ENCODE measurements around the gene ANKRD16.
"Not testable (repeated sequence)": the region's sequence is repeated elsewhere in the genome, so short reads cannot be mapped to it uniquely, and the experiment has no call there.

ANKRD16 gene

GRCh38 chr10:5903563-5903962 lies 13.9 kb upstream of the ANKRD16 start:
- DNase-seq (ENCODE audit: low read depth), result no peak

- no peak for DNase-seq (ENCODE audit: low read depth)
These were observed 13.0 kb upstream of the ANKRD16 start for GRCh38 chr10:5902511-5903274.

- no peak for DNase-seq (ENCODE audit: low read depth)
These were observed 10.6 kb upstream of the ANKRD16 start for GRCh38 chr10:5900247-5900646.

GRCh38 chr10:5898163-5898562 lies 8.5 kb upstream of the ANKRD16 start:
- no peak for DNase-seq (ENCODE audit: low read depth)

GRCh38 chr10:5897504-5897903 lies 7.8 kb upstream of the ANKRD16 start:
- no peak for DNase-seq (ENCODE audit: low read depth)

GRCh38 chr10:5897053-5897340 lies 7.3 kb upstream of the ANKRD16 start:
- DNase-seq (ENCODE audit: low read depth), result no peak

- DNase-seq (ENCODE audit: low read depth), result no peak
These were observed 6.7 kb upstream of the ANKRD16 start for GRCh38 chr10:5896208-5897052.

GRCh38 chr10:5895804-5896203 lies 6.1 kb upstream of the ANKRD16 start:
- no peak for DNase-seq (ENCODE audit: low read depth)

GRCh38 chr10:5895365-5895764 lies 5.7 kb upstream of the ANKRD16 start:
- DNase-seq (ENCODE audit: low read depth), result no peak

GRCh38 chr10:5894873-5895272 lies 5.2 kb upstream of the ANKRD16 start:
- DNase-seq (ENCODE audit: low read depth), result no peak

GRCh38 chr10:5894403-5894802 lies 4.7 kb upstream of the ANKRD16 start:
- no peak for DNase-seq (ENCODE audit: low read depth)

GRCh38 chr10:5893321-5893720 lies 3.6 kb upstream of the ANKRD16 start:
- no peak for DNase-seq (ENCODE audit: low read depth)

GRCh38 chr10:5892007-5892406 lies 2.3 kb upstream of the ANKRD16 start:
- no peak for DNase-seq (ENCODE audit: low read depth)

- no peak for DNase-seq (ENCODE audit: low read depth)
These were observed 1.3 kb upstream of the ANKRD16 start for GRCh38 chr10:5891009-5891408.

GRCh38 chr10:5890452-5890915 lies 791 bp upstream of the ANKRD16 start:
- no peak for DNase-seq (ENCODE audit: low read depth)

- DNase-seq (ENCODE audit: low read depth), result peak; percentile 19
These were observed 660 bp downstream of the ANKRD16 start for GRCh38 chr10:5888843-5889623.

GRCh38 chr10:5888351-5888750 lies 1.3 kb downstream of the ANKRD16 start:
- DNase-seq (ENCODE audit: low read depth), result no peak

- DNase-seq (ENCODE audit: low read depth), result no peak
These were observed 2.1 kb downstream of the ANKRD16 start for GRCh38 chr10:5887641-5888040.

GRCh38 chr10:5887029-5887428 lies 2.7 kb downstream of the ANKRD16 start:
- no peak for DNase-seq (ENCODE audit: low read depth)

GRCh38 chr10:5885619-5886018 lies 4.1 kb downstream of the ANKRD16 start:
- DNase-seq (ENCODE audit: low read depth), result no peak

GRCh38 chr10:5882961-5883360 lies 6.7 kb downstream of the ANKRD16 start:
- no peak for DNase-seq (ENCODE audit: low read depth)

GRCh38 chr10:5877041-5877440 lies 12.7 kb downstream of the ANKRD16 start:
- DNase-seq (ENCODE audit: low read depth), result not testable (repeated sequence)

Measured in activated gamma-delta T cell treated with anti-CD3 and anti-CD28 coated beads, Interleukin-2, amount 50 U/mL, for 16 hours (primary cell).